Fibroblast of mammary gland (primary cell): ENCODE data around the gene IGHMBP2.

Experiments used
- DNase-seq: peaks from one replicate; pipeline ENCODE4 v3.0.0-alpha.2; 2010; ENCODE audit warnings: low read depth
- H3K4me3 ChIP-seq: 2 replicates; pipeline ENCODE4 v1.5.1; 2011; ENCODE audit warnings: low read depth, mild to moderate bottlenecking, low read length, moderate library complexity; ENCODE audit not compliant: control insufficient read depth
- CTCF ChIP-seq: conservative IDR thresholded peaks from 2 replicates; pipeline ENCODE4 v1.5.1; 2011; ENCODE audit warnings: low read depth, low read length, inconsistent platforms; ENCODE audit not compliant: control insufficient read depth, insufficient read depth

Gene IGHMBP2

GRCh38 chr11:68978931-68979594 is 75.4 kb downstream of the IGHMBP2 start:
- TF ChIP-seq CTCF: no peak
- no peak for DNase-seq
- H3K4me3 ChIP-seq: no peak overlapping the region

GRCh38 chr11:68979931-68980775 is 76.5 kb downstream of the IGHMBP2 start:
- H3K4me3 ChIP-seq: no peak overlapping the region
- no peak for TF ChIP-seq CTCF
- DNase-seq: no peak

GRCh38 chr11:68980776-68981065 is 77.0 kb downstream of the IGHMBP2 start, which contains the start of gene MRGPRD:
TSS of gene MRGPRD (minus strand) at chr11:68980986. CDS start at chr11:68980986, 0 bp downstream.
- TF ChIP-seq CTCF: no peak
- no peak for DNase-seq
- H3K4me3 ChIP-seq: no peak within 1 kb of the TSS

GRCh38 chr11:68982134-68982533 is 78.4 kb downstream of the IGHMBP2 start:
- no peak overlapping the region for H3K4me3 ChIP-seq
- no peak for TF ChIP-seq CTCF
- DNase-seq: no peak

- DNase-seq: no peak
- no peak overlapping the region for H3K4me3 ChIP-seq
- no peak for TF ChIP-seq CTCF
These were observed 80.1 kb downstream of the IGHMBP2 start for GRCh38 chr11:68983801-68984200.

- no peak overlapping the region for H3K4me3 ChIP-seq
- no peak for DNase-seq
These were observed 83.5 kb downstream of the IGHMBP2 start for GRCh38 chr11:68987211-68987610.

More at GRCh38 chr11:68987211-68987610, 83.5 kb downstream of the IGHMBP2 start:
- no peak for TF ChIP-seq CTCF
